ENCODE measurements around the gene CD22.

DNA sequence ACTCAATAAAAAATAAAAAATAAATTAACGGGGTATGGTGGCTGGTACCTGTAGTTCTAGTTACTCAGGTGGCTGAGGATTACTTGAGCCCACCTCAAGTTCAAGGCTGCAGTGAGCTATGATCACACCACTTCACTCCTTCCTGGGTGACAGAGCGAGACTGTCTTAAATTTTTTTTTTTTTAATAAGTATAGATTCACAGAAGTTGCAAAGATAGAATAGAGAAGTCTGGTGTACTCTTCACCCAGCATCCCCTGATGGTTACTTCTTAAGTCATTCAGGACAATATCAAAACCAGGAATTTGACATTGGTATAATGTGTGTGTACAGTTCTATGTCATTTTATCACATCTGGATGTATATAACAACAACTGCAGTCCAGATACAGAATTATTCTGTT lies 7.7 kb upstream of the CD22 start:
- TF ChIP-seq EP300 (IDR thresholded peaks at IDR 0.05): no peak
- TF ChIP-seq, protein P1, sequence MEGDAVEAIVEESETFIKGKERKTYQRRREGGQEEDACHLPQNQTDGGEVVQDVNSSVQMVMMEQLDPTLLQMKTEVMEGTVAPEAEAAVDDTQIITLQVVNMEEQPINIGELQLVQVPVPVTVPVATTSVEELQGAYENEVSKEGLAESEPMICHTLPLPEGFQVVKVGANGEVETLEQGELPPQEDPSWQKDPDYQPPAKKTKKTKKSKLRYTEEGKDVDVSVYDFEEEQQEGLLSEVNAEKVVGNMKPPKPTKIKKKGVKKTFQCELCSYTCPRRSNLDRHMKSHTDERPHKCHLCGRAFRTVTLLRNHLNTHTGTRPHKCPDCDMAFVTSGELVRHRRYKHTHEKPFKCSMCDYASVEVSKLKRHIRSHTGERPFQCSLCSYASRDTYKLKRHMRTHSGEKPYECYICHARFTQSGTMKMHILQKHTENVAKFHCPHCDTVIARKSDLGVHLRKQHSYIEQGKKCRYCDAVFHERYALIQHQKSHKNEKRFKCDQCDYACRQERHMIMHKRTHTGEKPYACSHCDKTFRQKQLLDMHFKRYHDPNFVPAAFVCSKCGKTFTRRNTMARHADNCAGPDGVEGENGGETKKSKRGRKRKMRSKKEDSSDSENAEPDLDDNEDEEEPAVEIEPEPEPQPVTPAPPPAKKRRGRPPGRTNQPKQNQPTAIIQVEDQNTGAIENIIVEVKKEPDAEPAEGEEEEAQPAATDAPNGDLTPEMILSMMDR (IDR thresholded peaks at IDR 0.05): no peak
- no peak for TF ChIP-seq POLR2A (IDR thresholded peaks at IDR 0.05)
- TF ChIP-seq POLR2AphosphoS5 (IDR thresholded peaks at IDR 0.05): no peak

Measured in gastroesophageal sphincter (tissue), 3 donors.